Naive thymus-derived CD8-positive, alpha-beta T cell (primary cell): ENCODE data around the gene ATF7. TPM values are rescaled to one million over a fixed set of nuclear protein-coding genes. Genes with fewer than 3 reads are reported as not detected.
"Not testable (repeated sequence)": the region's sequence is repeated elsewhere in the genome, so short reads cannot be mapped to it uniquely, and the experiment has no call there.

ENCODE experiments used
- ATAC-seq, 2 donors: fragments of 150-1000 bp; cut with Tn5 transposase in 1 of 2; sonication (Bioruptor Pico), chemical (Tn5 transposase) in 1 of 2; 1 replicate in 1 of 2; 2 replicates in 1 of 2; pipeline ENCODE4 v1.10.0; 2021; ENCODE audit warnings: mild to moderate bottlenecking in 2 of 2, moderate library complexity in 2 of 2
- POLR2A ChIA-PET: fragments of 350-600 bp; sonication (Branson Sonifier 250); formaldehyde crosslinking; loops from one replicate; lab custom pipeline; 2021; ENCODE audit warnings: antibody characterized with exemption; lab: Charles Lee
- DNase-seq, 10 donors: peaks; one replicate each; pipeline versions ENCODE4 v3.0.0 to v3.0.0-alpha.2; 2020 to 2022
- H3K27ac Mint-ChIP-seq, 10 donors: one replicate each; pipeline ENCODE4 v1.8.0; 2020 to 2022; ENCODE audit warnings: mild to moderate bottlenecking in 10 of 10, mixed read lengths in 10 of 10, moderate library complexity in 4 of 10, inconsistent platforms in 1 of 10
- H3K27me3 Mint-ChIP-seq, 5 donors: one replicate each; pipeline ENCODE4 v1.8.0; 2021 to 2022; ENCODE audit warnings: mixed read lengths in 5 of 5
- H3K36me3 Mint-ChIP-seq, 3 donors: one replicate each; pipeline ENCODE4 v1.8.0; 2020 to 2022; ENCODE audit warnings: mixed read lengths in 3 of 3, mild to moderate bottlenecking in 2 of 3, inconsistent platforms in 1 of 3
- H3K4me1 Mint-ChIP-seq, 4 donors: one replicate each; pipeline ENCODE4 v1.8.0; 2021 to 2022; ENCODE audit warnings: mixed read lengths in 4 of 4
- H3K4me3 Mint-ChIP-seq, 10 donors: one replicate each; pipeline ENCODE4 v1.8.0; 2020 to 2022; ENCODE audit warnings: mild to moderate bottlenecking in 10 of 10, mixed read lengths in 10 of 10, moderate library complexity in 6 of 10, inconsistent platforms in 1 of 10
- H3K9me3 Mint-ChIP-seq, 9 donors: one replicate each; pipeline ENCODE4 v1.8.0; 2020 to 2022; ENCODE audit warnings: mixed read lengths in 9 of 9, mild to moderate bottlenecking in 3 of 9, inconsistent platforms in 1 of 9, moderate library complexity in 1 of 9
- polyA plus RNA-seq, 3 donors: library from polyadenylated mRNA; unstranded; fragments of 300-500 nt; fragmentation: Illumina TruSeq; gene quantifications; one replicate each; pipeline ENCODE4 v1.2.3, GENCODE V29; 2021
- total RNA-seq, 8 experiments: library from RNA in 2 of 8; stranded (reverse) in 2 of 8; gene quantifications; one replicate each; pipeline ENCODE4 v1.2.3 and lab custom pipeline; 2021 to 2026

The ATF7 gene
- total and polyA plus RNA-seq, 5 experiments from 2014 or later, result 13.0 to 30.4 (median 19.2) TPM

DNA sequence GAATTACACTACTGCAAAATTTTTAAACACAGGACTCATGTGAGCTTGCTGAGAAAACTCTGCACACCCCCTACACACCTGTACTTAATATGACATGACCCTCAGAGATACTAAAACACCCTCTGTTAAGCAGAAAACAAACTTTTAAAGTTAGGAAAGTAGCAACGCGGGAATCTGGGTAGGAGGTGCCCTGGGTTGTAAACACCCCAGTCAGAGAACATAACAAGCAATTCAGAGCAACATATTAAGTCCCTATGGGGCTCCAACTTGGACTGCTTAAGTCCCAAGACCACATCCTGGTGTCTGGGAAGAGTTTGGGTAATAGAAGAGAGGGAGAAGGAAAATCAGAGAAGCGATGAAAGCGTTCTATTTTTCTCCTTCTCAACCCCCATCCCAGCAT is 1.2 kb downstream of the ATF7 start:
- POLR2A ChIA-PET, result interaction anchor here (1.2 to 2.5 kb wide), 2 partner anchors 11 to 51 kb away, joined by 4 to 18 read pairs; partner anchors contain the start of gene ATP5MC2
- ATAC-seq, result no peak
- H3K4me1 Mint-ChIP-seq, result peaks cover 24 to 62% (median 46%) of the 10 kb centered on the region in 4 donors
- no peak for DNase-seq
- no peaks in the 10 kb centered on the region for H3K27me3 Mint-ChIP-seq
- H3K9me3 Mint-ChIP-seq, result no peaks in the 10 kb centered on the region
- peaks cover 0 to 8% (median 0%) of the 10 kb centered on the region in 3 donors for H3K36me3 Mint-ChIP-seq
- H3K27ac Mint-ChIP-seq, result peak overlapping the region; percentile 95 to 99 (median 98)
- peak overlapping the region; percentile 94 to 100 (median 98) for H3K4me3 Mint-ChIP-seq

DNA sequence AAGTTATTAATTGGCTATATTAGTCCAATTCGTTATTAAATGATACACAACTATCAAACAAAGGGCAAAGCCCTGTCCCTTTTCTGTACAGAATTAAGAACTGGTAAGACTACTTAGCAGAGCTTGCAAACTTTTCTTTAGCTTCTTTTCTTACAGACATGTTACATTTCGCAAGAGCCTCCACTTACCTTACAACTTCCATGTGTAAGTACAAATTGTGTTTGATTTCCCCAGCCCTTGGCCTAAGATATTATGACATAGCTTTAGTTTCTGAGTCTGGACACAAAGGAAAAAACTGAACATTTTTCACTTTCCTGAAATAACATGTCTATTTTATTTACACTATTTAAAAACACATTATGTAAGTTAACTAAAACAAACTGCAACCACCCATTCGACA is 1.7 kb downstream of the ATF7 start:
- no peak for DNase-seq
- POLR2A ChIA-PET, result interaction anchor here (1.1 kb wide), 1 partner anchor 50 kb away, joined by 3 read pairs; no protein-coding TSS in a partner anchor
- H3K4me3 Mint-ChIP-seq, result peak overlapping the region; percentile 94 to 100 (median 98)
- no peaks in the 10 kb centered on the region for H3K27me3 Mint-ChIP-seq
- H3K9me3 Mint-ChIP-seq, result no peaks in the 10 kb centered on the region
- no peak for ATAC-seq
- peak overlapping the region in 9 of 10 donors; percentile 60 to 99 (median 96) for H3K27ac Mint-ChIP-seq
- H3K4me1 Mint-ChIP-seq, result peaks cover 24 to 67% (median 49%) of the 10 kb centered on the region in 4 donors
- H3K36me3 Mint-ChIP-seq, result peaks cover 0 to 8% (median 2%) of the 10 kb centered on the region in 3 donors

DNA sequence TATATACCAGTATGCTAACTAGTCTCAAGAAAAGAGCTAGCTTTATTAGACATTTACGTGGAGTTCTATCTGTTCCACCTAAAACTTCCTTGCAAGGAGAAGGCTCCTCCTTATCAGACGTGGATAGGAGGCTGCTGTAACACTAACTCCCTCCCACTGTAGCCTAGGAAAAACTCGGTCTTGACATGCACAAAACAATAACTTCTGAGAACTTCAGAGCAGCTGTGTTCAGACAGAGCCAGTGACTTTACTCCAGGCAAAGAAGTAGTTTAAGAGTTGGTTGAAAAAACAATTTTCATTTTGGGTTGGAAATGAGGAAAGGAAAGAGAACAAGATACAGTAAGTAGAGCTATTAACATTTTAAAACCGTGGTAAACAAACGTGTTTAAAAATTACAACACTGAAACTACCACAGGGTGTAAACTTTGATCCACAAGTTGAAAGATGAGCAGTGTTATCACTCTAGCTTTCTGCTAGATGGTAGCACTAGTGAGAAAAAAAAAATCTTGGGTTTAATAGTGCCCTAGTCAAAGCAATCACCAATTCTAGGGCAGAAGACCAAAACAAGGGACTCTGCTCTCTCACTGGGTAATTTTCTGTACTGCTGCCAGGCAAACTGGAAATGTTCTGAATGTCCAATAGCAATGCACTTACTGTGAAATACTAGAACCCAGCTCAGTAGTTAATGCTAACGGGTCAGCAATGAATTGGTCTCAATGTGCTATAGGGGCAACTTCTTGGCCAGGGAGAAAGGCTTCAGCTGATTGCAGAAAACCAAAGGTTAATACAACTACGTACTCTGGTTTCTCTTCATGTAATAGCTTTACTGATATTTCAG is 2.4 kb downstream of the ATF7 start:
- peaks cover 0 to 8% (median 2%) of the 10 kb centered on the region in 3 donors for H3K36me3 Mint-ChIP-seq
- no peak for DNase-seq
- peaks cover 24 to 73% (median 50%) of the 10 kb centered on the region in 4 donors for H3K4me1 Mint-ChIP-seq
- no peaks in the 10 kb centered on the region for H3K27me3 Mint-ChIP-seq
- POLR2A ChIA-PET, result interaction anchor here (0.6 to 1.1 kb wide), 2 partner anchors 26 to 50 kb away, joined by 3 to 5 read pairs; no protein-coding TSS in a partner anchor
- H3K4me3 Mint-ChIP-seq, result peak overlapping the region in 9 of 10 donors; percentile 62 to 100 (median 98)
- no peak for ATAC-seq
- no peaks in the 10 kb centered on the region for H3K9me3 Mint-ChIP-seq
- peak overlapping the region; percentile 2 to 99 (median 96) for H3K27ac Mint-ChIP-seq

DNA sequence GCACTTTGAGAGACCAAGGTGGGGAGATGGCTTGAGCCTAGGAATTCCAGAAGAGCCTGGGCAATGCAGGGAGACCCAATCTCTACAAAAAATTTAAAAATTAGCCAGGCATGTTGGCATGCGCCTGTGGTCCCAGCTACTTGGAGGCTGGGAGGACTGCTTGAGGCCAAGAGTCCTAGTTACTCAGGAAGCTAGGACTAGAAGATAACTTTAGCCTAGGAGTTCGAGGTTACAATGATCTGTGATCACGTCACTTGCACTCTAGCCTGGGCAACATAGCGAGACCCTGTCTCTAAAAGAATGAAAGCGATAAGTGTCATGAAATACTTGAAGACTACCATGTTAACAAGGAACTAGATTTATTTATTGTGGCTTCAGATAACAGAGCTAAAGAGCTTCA is 3.5 kb downstream of the ATF7 start:
- Mint-ChIP-seq H3K27ac (peak overlapping the region in 6 of 10 donors; percentile 4 to 76 (median 42)), H3K36me3 (peaks cover 0 to 12% (median 3%) of the 10 kb centered on the region in 3 donors), H3K27me3 (no peaks in the 10 kb centered on the region), H3K4me1 (peaks cover 27 to 83% (median 60%) of the 10 kb centered on the region in 4 donors), H3K9me3 (no peaks in the 10 kb centered on the region), H3K4me3 (peak overlapping the region in 4 of 10 donors; percentile 6 to 94 (median 40))
- POLR2A ChIA-PET, result interaction anchor here (0.6 to 0.7 kb wide), 4 partner anchors 25 to 927 kb away, joined by 3 to 9 read pairs (median 4); partner anchors contain the start of gene PDE1B
- no peak for DNase-seq
- ATAC-seq, result no peak

- H3K27ac Mint-ChIP-seq, result peak overlapping the region in 9 of 10 donors; percentile 47 to 81 (median 76)
- ATAC-seq (no peak), DNase-seq (no peak)
- H3K4me1 Mint-ChIP-seq, result peaks cover 8 to 64% (median 31%) of the 10 kb centered on the region in 4 donors
- POLR2A ChIA-PET, result no interaction called here
- peak overlapping the region; percentile 49 to 83 (median 79) for H3K4me3 Mint-ChIP-seq
- H3K9me3 Mint-ChIP-seq, result no peaks in the 10 kb centered on the region
- no peaks in the 10 kb centered on the region for H3K27me3 Mint-ChIP-seq
- peaks cover 0 to 35% (median 7%) of the 10 kb centered on the region in 3 donors for H3K36me3 Mint-ChIP-seq
These were observed 7.9 kb downstream of the ATF7 start for GRCh38 chr12:53618275-53618674.

DNA sequence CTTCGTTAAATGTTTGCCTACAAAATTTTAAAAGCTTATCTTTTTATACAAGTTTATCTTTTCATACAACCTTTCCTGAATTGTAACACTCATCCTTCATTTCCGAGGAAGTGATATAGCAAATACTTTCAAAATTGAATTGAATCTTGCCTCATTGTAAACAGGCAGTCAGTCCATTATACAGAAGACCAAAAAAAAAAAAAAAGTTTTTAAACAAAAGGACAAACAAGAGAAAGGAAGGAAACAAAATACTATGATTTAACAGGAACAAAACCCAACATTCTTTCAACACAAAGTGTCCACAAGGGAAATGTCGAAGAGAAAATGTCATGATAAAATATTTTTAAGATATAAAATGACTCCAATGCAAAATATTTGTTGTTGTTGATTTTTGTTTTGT is 8.5 kb downstream of the ATF7 start:
- Mint-ChIP-seq H3K27ac (peak overlapping the region in 8 of 10 donors; percentile 47 to 81 (median 71)), H3K36me3 (peaks cover 0 to 35% (median 7%) of the 10 kb centered on the region in 3 donors), H3K4me1 (peaks cover 6 to 58% (median 28%) of the 10 kb centered on the region in 4 donors), H3K27me3 (no peaks in the 10 kb centered on the region), H3K9me3 (no peaks in the 10 kb centered on the region), H3K4me3 (peak overlapping the region; percentile 57 to 83 (median 79))
- ATAC-seq, result no peak
- POLR2A ChIA-PET, result no interaction called here
- no peak for DNase-seq

- peaks cover 0 to 34% (median 7%) of the 10 kb centered on the region in 3 donors for H3K36me3 Mint-ChIP-seq
- H3K27ac Mint-ChIP-seq, result peak overlapping the region in 1 of 10 donors; percentile 18
- peaks cover 5 to 54% (median 25%) of the 10 kb centered on the region in 4 donors for H3K4me1 Mint-ChIP-seq
- no peaks in the 10 kb centered on the region for H3K27me3 Mint-ChIP-seq
- POLR2A ChIA-PET, result no interaction called here
- ATAC-seq (no peak), DNase-seq (no peak)
- H3K4me3 Mint-ChIP-seq, result no peak overlapping the region
- H3K9me3 Mint-ChIP-seq, result no peaks in the 10 kb centered on the region
These were observed 9.2 kb downstream of the ATF7 start for GRCh38 chr12:53616950-53617349.

DNA sequence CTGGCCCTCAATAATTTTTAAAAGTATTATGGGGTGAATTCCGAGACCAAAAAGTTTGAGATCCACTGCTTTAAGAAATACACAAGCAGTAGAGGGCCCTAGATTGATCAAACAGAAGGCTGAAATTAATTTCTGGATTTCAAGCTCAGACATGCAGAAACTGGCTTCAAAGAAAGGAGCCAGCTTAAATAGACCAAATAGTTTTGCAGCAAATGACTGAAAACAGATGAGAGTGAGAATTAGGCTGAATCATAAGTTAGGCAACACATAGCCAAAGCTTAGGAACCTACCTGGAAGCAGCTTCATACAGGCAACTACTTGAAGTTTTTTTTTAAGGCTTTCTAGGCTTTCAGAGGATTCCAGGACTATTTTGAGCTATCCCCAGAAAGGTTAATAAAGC is 12.4 kb downstream of the ATF7 start:
- POLR2A ChIA-PET, result interaction anchor here (1.5 kb wide), 1 partner anchor 12 kb away, joined by 4 read pairs; the partner anchor contains the start of gene ATF7
- ATAC-seq (no peak), DNase-seq (no peak)
- H3K4me3 Mint-ChIP-seq, result no peak overlapping the region
- H3K4me1 Mint-ChIP-seq, result peaks cover 5 to 28% (median 17%) of the 10 kb centered on the region in 4 donors
- peaks cover 0 to 34% (median 5%) of the 10 kb centered on the region in 3 donors for H3K36me3 Mint-ChIP-seq
- H3K27ac Mint-ChIP-seq, result no peak overlapping the region
- H3K27me3 Mint-ChIP-seq, result no peaks in the 10 kb centered on the region
- no peaks in the 10 kb centered on the region for H3K9me3 Mint-ChIP-seq

- Mint-ChIP-seq H3K27ac (no peak overlapping the region), H3K9me3 (no peaks in the 10 kb centered on the region), H3K27me3 (no peaks in the 10 kb centered on the region), H3K4me3 (no peak overlapping the region), H3K36me3 (peaks cover 0 to 33% (median 5%) of the 10 kb centered on the region in 3 donors), H3K4me1 (peaks cover 2 to 20% (median 10%) of the 10 kb centered on the region in 4 donors)
- no peak for DNase-seq
- POLR2A ChIA-PET, result no interaction called here
- no peak for ATAC-seq
These were observed 13.2 kb downstream of the ATF7 start for GRCh38 chr12:53612978-53613377.

DNA sequence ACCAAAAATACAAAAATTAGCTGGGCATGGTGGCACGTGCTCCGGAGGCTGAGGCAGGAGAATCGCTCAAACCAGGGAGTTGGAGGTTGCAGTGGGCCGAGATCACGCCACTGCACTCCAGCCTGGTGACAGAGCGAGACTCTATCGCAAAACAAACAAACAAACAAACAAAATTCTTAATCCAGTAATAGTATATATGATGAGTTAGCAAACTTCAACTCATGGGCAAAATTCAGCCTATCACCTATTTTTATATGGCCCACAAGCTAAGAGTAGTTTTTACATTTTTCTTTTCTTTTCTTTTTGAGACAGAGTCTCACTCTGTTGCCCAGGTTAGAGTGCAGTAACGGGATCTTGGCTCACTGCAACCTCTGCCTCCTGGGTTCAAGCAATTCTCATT is 14.9 kb downstream of the ATF7 start:
- H3K27ac Mint-ChIP-seq, result no peak overlapping the region
- peaks cover 0 to 6% (median 2%) of the 10 kb centered on the region in 4 donors for H3K4me1 Mint-ChIP-seq
- ATAC-seq (no peak), DNase-seq (no peak)
- H3K4me3 Mint-ChIP-seq, result no peak overlapping the region
- H3K36me3 Mint-ChIP-seq, result peaks cover 0 to 29% (median 3%) of the 10 kb centered on the region in 3 donors
- no peaks in the 10 kb centered on the region for H3K9me3 Mint-ChIP-seq
- no peaks in the 10 kb centered on the region for H3K27me3 Mint-ChIP-seq
- POLR2A ChIA-PET, result no interaction called here

DNA sequence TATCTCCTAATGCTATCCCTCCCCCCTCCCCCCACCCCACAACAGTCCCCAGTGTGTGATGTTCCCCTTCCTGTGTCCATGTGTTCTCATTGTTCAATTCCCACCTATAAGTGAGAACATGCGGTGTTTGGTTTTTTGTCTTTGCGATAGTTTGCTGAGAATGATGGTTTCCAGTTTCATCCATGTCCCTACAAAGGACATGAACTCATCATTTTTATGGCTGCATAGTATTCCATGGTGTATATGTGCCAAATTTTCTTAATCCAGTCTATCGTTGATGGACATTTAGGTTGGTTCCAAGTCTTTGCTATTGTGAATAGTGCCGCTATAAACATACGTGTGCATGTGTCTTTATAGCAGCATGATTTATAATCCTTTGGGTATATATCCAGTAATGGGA is 19.5 kb downstream of the ATF7 start:
- H3K9me3 Mint-ChIP-seq, H3K27ac Mint-ChIP-seq, H3K27me3 Mint-ChIP-seq, POLR2A ChIA-PET, H3K4me3 Mint-ChIP-seq, ATAC-seq, DNase-seq: not testable (repeated sequence)
- Mint-ChIP-seq H3K36me3 (peaks cover 0 to 20% (median 3%) of the 10 kb centered on the region in 3 donors), H3K4me1 (peaks cover 9 to 26% (median 23%) of the 10 kb centered on the region in 4 donors)

DNA sequence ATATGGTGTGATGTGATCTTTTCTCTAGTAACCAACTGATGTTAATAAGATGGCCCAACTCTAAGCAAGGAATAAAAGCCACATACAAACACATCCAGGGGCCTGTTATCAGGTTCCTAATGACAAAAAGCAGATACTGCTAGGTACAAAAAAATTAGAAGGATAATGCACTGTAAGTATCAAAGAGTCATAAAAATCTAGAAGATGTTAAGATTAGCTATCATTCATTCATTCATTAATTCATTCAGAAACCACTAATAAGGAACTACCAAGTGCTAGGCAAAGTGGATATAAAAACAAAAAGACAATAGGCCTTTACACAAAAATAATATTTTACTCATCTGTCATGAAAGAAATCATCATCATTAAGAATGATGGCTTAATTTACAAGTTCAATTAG is 21.6 kb downstream of the ATF7 start:
- H3K27ac Mint-ChIP-seq, result no peak overlapping the region
- no peaks in the 10 kb centered on the region for H3K27me3 Mint-ChIP-seq
- POLR2A ChIA-PET, result interaction anchor here (0.7 kb wide), 1 partner anchor 474 kb away, joined by 5 read pairs; no protein-coding TSS in a partner anchor
- H3K9me3 Mint-ChIP-seq, result no peaks in the 10 kb centered on the region
- DNase-seq (no peak), ATAC-seq (no peak)
- peaks cover 0 to 38% (median 11%) of the 10 kb centered on the region in 3 donors for H3K36me3 Mint-ChIP-seq
- H3K4me3 Mint-ChIP-seq, result no peak overlapping the region
- H3K4me1 Mint-ChIP-seq, result peaks cover 9 to 32% (median 25%) of the 10 kb centered on the region in 4 donors
